Uterus (tissue), 2 donors: ENCODE results near the gene ARMH1.

ENCODE experiments used
- CTCF ChIP-seq, 4 experiments: fragments of 200-600 bp in 2 of 4; fragments of 450-650 bp in 2 of 4; sonication (generic) in 2 of 4; IDR thresholded peaks; one replicate each; pipeline ENCODE4 v1.5.1; 2016 to 2019; ENCODE audit warnings: antibody characterized with exemption in 4 of 4, mild to moderate bottlenecking in 2 of 4, moderate library complexity in 1 of 4
- POLR2A ChIP-seq, 2 donors: fragments of 450-650 bp; IDR thresholded peaks; one replicate each; pipeline ENCODE4 v1.6.1; 2016; ENCODE audit warnings: antibody characterized with exemption in 2 of 2, mild to moderate bottlenecking in 1 of 2, moderate library complexity in 1 of 2

GRCh38 chr1:44650159-44650831, 24.2 kb upstream of the ARMH1 start:
- TF ChIP-seq POLR2A (IDR thresholded peaks at IDR 0.05) (no peak), CTCF (IDR thresholded peaks at IDR 0.05) (no peak)
